NB4 (cell line): ENCODE results near the gene RBM45.
"Not testable (repeated sequence)": the region's sequence is repeated elsewhere in the genome, so short reads cannot be mapped to it uniquely, and the experiment has no call there.

Source experiments
- DNase-seq: peaks from one replicate; pipeline ENCODE4 v3.0.0; 2010; ENCODE audit warnings: low read depth
- H3K4me3 ChIP-seq: one replicate; pipeline ENCODE4 v1.5.1; 2011; ENCODE audit warnings: mild to moderate bottlenecking, low read depth, low read length, moderate library complexity
- CTCF ChIP-seq: IDR thresholded peaks from one replicate; pipeline ENCODE4 v1.5.1; 2012; ENCODE audit warnings: low read depth, low read length
- MAX ChIP-seq: IDR thresholded peaks from 2 replicates; pipeline ENCODE4 v1.6.1; 2011; ENCODE audit warnings: low read depth, low read length
- MYC ChIP-seq: IDR thresholded peaks from 2 replicates; pipeline ENCODE4 v1.6.1; 2011; ENCODE audit warnings: low read depth, low read length
- POLR2A ChIP-seq: IDR thresholded peaks from 2 replicates; pipeline ENCODE4 v1.6.1; 2011; ENCODE audit warnings: mild to moderate bottlenecking; ENCODE audit not compliant: insufficient read length; ENCODE audit errors: extremely low read depth

RBM45 gene

DNA sequence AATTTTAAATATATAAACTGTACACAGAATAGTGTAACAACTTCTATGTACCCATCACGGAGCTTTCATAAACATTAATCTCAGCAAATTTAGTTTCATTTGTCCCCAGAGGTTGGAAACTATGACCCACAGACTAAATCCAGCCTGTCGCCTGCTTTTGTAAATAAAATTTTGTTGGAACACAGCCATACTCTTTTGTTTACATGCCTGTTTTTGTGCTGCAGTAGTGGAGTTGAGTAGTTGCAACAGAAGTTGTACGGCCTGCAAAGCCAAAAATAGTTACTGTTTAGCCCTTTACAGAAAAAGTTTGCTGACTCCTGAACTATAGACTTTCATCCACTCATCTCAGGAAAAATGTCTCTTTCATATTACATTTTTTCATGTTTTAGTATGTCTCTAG is 39.8 kb downstream of the RBM45 start:
- H3K4me3 ChIP-seq, result no peak overlapping the region
- no peak for DNase-seq
- TF ChIP-seq MYC (no peak), MAX (no peak), CTCF (no peak), POLR2A (no peak)

GRCh38 chr2:178152542-178152941 is 40.3 kb downstream of the RBM45 start:
- DNase-seq, result no peak
- TF ChIP-seq MYC (no peak), POLR2A (no peak), MAX (no peak), CTCF (no peak)
- no peak overlapping the region for H3K4me3 ChIP-seq

DNA sequence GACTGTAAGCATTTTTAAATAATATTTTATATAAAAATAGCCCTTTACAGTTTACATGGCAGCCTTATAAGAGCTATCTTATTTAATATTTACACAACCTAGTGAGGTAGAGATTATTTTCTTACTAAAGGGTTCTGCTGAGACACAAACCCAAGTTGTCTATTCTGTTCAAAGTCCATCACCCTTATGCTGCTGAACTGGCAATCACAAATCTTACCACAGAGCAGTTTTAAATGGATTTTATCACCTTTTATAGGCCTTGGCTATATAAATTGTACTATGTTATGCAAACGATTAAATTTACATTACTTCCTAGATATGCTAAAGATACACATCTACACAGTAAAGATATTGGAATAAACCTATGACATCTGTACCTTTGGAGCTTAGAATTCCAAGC is 40.7 kb downstream of the RBM45 start:
- no peak overlapping the region for H3K4me3 ChIP-seq
- no peak for TF ChIP-seq MAX
- DNase-seq, result no peak

DNA sequence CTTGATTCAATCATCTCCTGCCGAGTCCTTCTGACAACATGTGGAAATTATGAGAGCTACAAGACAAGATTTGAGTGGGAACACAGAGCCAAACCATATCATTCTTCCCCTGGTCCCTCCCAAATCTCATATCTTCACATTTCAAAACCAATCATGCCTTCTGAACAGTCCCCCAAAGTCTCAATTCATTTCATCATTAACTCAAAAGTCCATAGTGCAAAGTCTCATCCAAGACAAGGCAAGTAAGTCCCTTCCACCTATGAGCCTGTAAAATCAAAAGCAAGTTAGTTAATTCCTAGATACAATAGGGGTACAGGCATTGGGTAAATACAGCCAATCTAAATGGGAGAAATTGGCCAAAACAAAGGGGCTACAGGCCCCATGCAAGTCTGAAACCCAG is 41.6 kb downstream of the RBM45 start:
- H3K4me3 ChIP-seq, DNase-seq: not testable (repeated sequence)

DNA sequence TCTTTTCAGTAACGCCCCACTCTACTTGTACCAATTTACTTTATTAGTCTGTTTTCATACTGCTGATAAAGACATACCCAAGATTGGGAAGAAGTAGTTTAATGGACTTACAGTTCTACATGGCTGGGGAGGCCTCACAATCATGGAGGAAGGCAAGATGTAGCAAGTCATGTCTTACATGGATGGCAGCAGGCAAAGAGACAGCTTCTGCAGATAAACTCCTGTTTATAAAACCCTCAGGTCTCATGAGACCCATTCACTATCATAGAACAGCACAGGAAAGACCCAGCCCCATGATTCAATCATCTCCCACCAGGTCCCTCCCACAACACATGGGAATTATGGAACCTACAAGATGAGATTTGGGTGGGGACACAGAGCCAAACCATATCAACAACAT is 43.3 kb downstream of the RBM45 start:
- no peak for DNase-seq
- H3K4me3 ChIP-seq, result no peak overlapping the region
- TF ChIP-seq CTCF (no peak), POLR2A (no peak), MYC (no peak), MAX (no peak)

GRCh38 chr2:178157574-178157973 is 45.3 kb downstream of the RBM45 start:
- no peak overlapping the region for H3K4me3 ChIP-seq
- TF ChIP-seq MYC, result no peak
- no peak for TF ChIP-seq MAX
- TF ChIP-seq CTCF, result no peak
- TF ChIP-seq POLR2A, result no peak
- no peak for DNase-seq

GRCh38 chr2:178159966-178160365 is 47.7 kb downstream of the RBM45 start:
- DNase-seq, result no peak
- TF ChIP-seq MAX, result no peak
- TF ChIP-seq MYC, result no peak
- TF ChIP-seq POLR2A, result no peak
- TF ChIP-seq CTCF, result no peak
- no peak overlapping the region for H3K4me3 ChIP-seq
